Panc1 (cell line): ENCODE measurements around the gene CACNA2D3. TPM values are rescaled to one million over a fixed set of nuclear protein-coding genes. Genes with fewer than 3 reads are reported as not detected.

ENCODE experiments used
- ATAC-seq: fragments of 200-7000 bp; cut with Tn5 transposase; 2 replicates; pipeline ENCODE4 v1.9.1; 2020; ENCODE audit warnings: mild to moderate bottlenecking, moderate library complexity
- BruUV-seq: library from RNA; stranded (reverse); fragments of 400-500 nt; replicated peaks from 2 replicates; lab custom pipeline; 2021; lab: Mats Ljungman, UMichigan
- CTCF ChIA-PET: fragments of 300-600 bp; sonication (Branson Sonifier 250); formaldehyde crosslinking; loops from one replicate; lab custom pipeline; 2022; ENCODE audit warnings: antibody characterized with exemption; lab: Charles Lee
- POLR2A ChIA-PET: fragments of 300-600 bp; sonication (Branson Sonifier 250); formaldehyde crosslinking; loops from one replicate; lab custom pipeline; 2022; ENCODE audit warnings: antibody characterized with exemption; lab: Charles Lee
- DNase-seq: peaks from one replicate; pipeline ENCODE4 v3.0.0-alpha.2; 2010; ENCODE audit warnings: low read depth, low spot score
- H3K27ac ChIP-seq: 2 replicates; pipeline ENCODE4 v1.5.1; 2011; ENCODE audit warnings: mild to moderate bottlenecking, low read length, inconsistent platforms
- H3K27me3 ChIP-seq: fragments of 200-500 bp; sonication (Bioruptor generic); 2 replicates; pipeline ENCODE4 v1.6.0; 2014; ENCODE audit warnings: low read length, inconsistent platforms; ENCODE audit not compliant: control insufficient read depth, insufficient read depth
- H3K36me3 ChIP-seq: fragments of 200-500 bp; sonication (Bioruptor generic); 2 replicates; pipeline ENCODE4 v1.5.1; 2014; ENCODE audit warnings: inconsistent platforms, mild to moderate bottlenecking, low read length, moderate library complexity; ENCODE audit not compliant: control insufficient read depth, insufficient read depth
- H3K4me1 ChIP-seq: 2 replicates; pipeline ENCODE4 v1.5.1; 2011; ENCODE audit warnings: inconsistent platforms, mild to moderate bottlenecking, low read length, moderate library complexity; ENCODE audit not compliant: control insufficient read depth, insufficient read depth
- H3K4me3 ChIP-seq, 2 experiments: 2 replicates each; pipeline ENCODE4 v1.5.1; 2011 to 2012; ENCODE audit warnings: low read depth in 2 of 2, low read length in 2 of 2, mild to moderate bottlenecking in 2 of 2, inconsistent platforms in 1 of 2, moderate library complexity in 1 of 2
- H3K9me3 ChIP-seq: fragments of 200-500 bp; sonication (Bioruptor generic); 2 replicates; pipeline ENCODE4 v1.5.1; 2014; ENCODE audit warnings: low read depth, mild to moderate bottlenecking, inconsistent platforms, low read length, moderate library complexity; ENCODE audit not compliant: control insufficient read depth, insufficient read depth
- CTCF ChIP-seq: fragments of 450-650 bp; IDR thresholded peaks from 2 replicates; pipeline ENCODE4 v1.5.1; 2017; ENCODE audit warnings: mild to moderate bottlenecking
- POLR2AphosphoS5 ChIP-seq: IDR thresholded peaks from 2 replicates; pipeline ENCODE4 v1.6.1; 2012; ENCODE audit warnings: mild to moderate bottlenecking, low read depth, low read length, moderate library complexity
- REST ChIP-seq, 2 experiments: IDR thresholded peaks; 2 replicates each; pipeline ENCODE4 v1.6.1; 2011 to 2012; ENCODE audit warnings: low read depth in 2 of 2, control low read depth in 1 of 2, low read length in 1 of 2, mild to moderate bottlenecking in 1 of 2, moderate library complexity in 1 of 2; ENCODE audit not compliant: insufficient read depth in 1 of 2
- SIN3A ChIP-seq: IDR thresholded peaks from 2 replicates; pipeline ENCODE4 v1.6.1; 2012; ENCODE audit warnings: low read depth, mild to moderate bottlenecking, low read length, moderate library complexity, borderline replicate concordance; ENCODE audit not compliant: insufficient read depth
- TCF7L2 ChIP-seq: IDR thresholded peaks from 2 replicates; pipeline ENCODE4 v1.6.1; 2011; ENCODE audit warnings: mild to moderate bottlenecking, low read depth, low read length, inconsistent platforms
- in situ Hi-C: cut with HindIII; loops from 2 replicates; pipeline ENCODE4 v1.10.0; 2016; ENCODE audit warnings: low sequenced_read_pairs, low pct_unique_long_range_greater_than_20kb
- intact Hi-C: fragments of 100-400 bp; cut with micrococcal nuclease; formaldehyde crosslinking; loops from one replicate; pipeline ENCODE4 v1.10.0; 2022; ENCODE audit not compliant: unreplicated experiment
- total RNA-seq: library from RNA; stranded (reverse); gene quantifications from one replicate; pipeline ENCODE4 v1.2.1, GENCODE V29; 2021; ENCODE audit not compliant: unreplicated experiment

The CACNA2D3 gene
- total RNA-seq, 1 experiment from 2014 or later, result 0.41 TPM

- POLR2A ChIA-PET, result no interaction called here
- CTCF ChIA-PET, result no interaction called here
- no peak overlapping the region for H3K4me3 ChIP-seq
Measured at GRCh38 chr3:54299169-54299935, 177.0 kb downstream of the CACNA2D3 start.

More at GRCh38 chr3:54299169-54299935, 177.0 kb downstream of the CACNA2D3 start:
- no peaks in the 10 kb centered on the region for H3K9me3 ChIP-seq
- DNase-seq (no peak), ATAC-seq (no peak)
- H3K27ac ChIP-seq, result no peak overlapping the region
- BruUV-seq, result no TSS peak
- H3K36me3 ChIP-seq, result no peaks in the 10 kb centered on the region
- no peaks in the 10 kb centered on the region for H3K4me1 ChIP-seq
- intact Hi-C loops, result no loop called here
- in situ Hi-C loops, result no loop called here
- no peak for TF ChIP-seq TCF7L2
- TF ChIP-seq REST (IDR thresholded peaks at IDR 0.05; ENCODE audit: insufficient read depth in 1 of 2, low read depth in 2 of 2, low read length in 1 of 2), result no peak
- no peak for TF ChIP-seq SIN3A
- no peak for TF ChIP-seq CTCF
- TF ChIP-seq POLR2AphosphoS5, result no peak
- no peaks in the 10 kb centered on the region; the same call in 1 of the 2 replicates for H3K27me3 ChIP-seq
